D721Med (cell line): ENCODE data around the gene CNR2.
"Not testable (repeated sequence)": the region's sequence is repeated elsewhere in the genome, so short reads cannot be mapped to it uniquely, and the experiment has no call there.

Experiments used
- DNase-seq: peaks from one replicate; pipeline ENCODE4 v3.0.0; 2011; ENCODE audit warnings: low spot score; ENCODE audit not compliant: insufficient read length
- FAIRE-seq: peaks from 2 replicates; lab custom pipeline; 2011; peaks lifted over from hg19 to GRCh38; lab: Jason Lieb, UNC
- CTCF ChIP-seq: IDR thresholded peaks from 2 replicates; pipeline ENCODE4 v1.5.1; 2012; ENCODE audit warnings: mild to moderate bottlenecking, control low read depth; ENCODE audit not compliant: insufficient read depth; ENCODE audit errors: missing control alignments

CNR2 gene

GRCh38 chr1:23905461-23906025 is 7.6 kb downstream of the CNR2 start:
- no peak for TF ChIP-seq CTCF
- FAIRE-seq: no peak
- DNase-seq: no peak

- no peak for DNase-seq
- no peak for FAIRE-seq
- TF ChIP-seq CTCF: no peak
Measured at GRCh38 chr1:23904748-23905357, 8.3 kb downstream of the CNR2 start.

- TF ChIP-seq CTCF: no peak
- FAIRE-seq (no peak), DNase-seq (no peak)
Measured at GRCh38 chr1:23903754-23904153, 9.4 kb downstream of the CNR2 start.

GRCh38 chr1:23902321-23903278 is 10.6 kb downstream of the CNR2 start:
- FAIRE-seq: no peak
- no peak for TF ChIP-seq CTCF

GRCh38 chr1:23900017-23900416 is 13.1 kb downstream of the CNR2 start:
- not testable (repeated sequence) for DNase-seq, FAIRE-seq

More at GRCh38 chr1:23902321-23903278, 10.6 kb downstream of the CNR2 start:
- no peak for DNase-seq

- TF ChIP-seq CTCF: no peak
- DNase-seq (no peak), FAIRE-seq (no peak)
Measured at GRCh38 chr1:23899070-23899469, 14.1 kb downstream of the CNR2 start.

GRCh38 chr1:23897083-23897482 is 16.1 kb downstream of the CNR2 start:
- DNase-seq (no peak), FAIRE-seq (no peak)
- no peak for TF ChIP-seq CTCF
